GM18870 (cell line): ENCODE measurements around the gene RTCB.
A peak's percentile ranks its signal among the peaks of the same experiment; 100 is the strongest.

Experiments used
- ATAC-seq: cut with Tn5 transposase; IDR thresholded peaks from one replicate; pipeline ENCODE4 v1.9.1; 2021; ENCODE audit warnings: moderate library complexity; ENCODE audit not compliant: unreplicated experiment

The RTCB gene

GRCh38 chr22:32411829-32412592 lies at the start of gene RTCB:
Gene RTCB, minus strand, starts transcription at chr22:32412247. Its CDS starts 91 bp downstream, at chr22:32412156.
- ATAC-seq, result peak; percentile 49

GRCh38 chr22:32457031-32457430 lies 45.0 kb upstream of the RTCB start:
- no peak for ATAC-seq

- no peak for ATAC-seq
Measured at GRCh38 chr22:32448980-32449379, 36.9 kb upstream of the RTCB start.

- ATAC-seq, result no peak
Measured at GRCh38 chr22:32446321-32446720, 34.3 kb upstream of the RTCB start.

- ATAC-seq, result no peak
Measured at GRCh38 chr22:32444068-32444467, 32.0 kb upstream of the RTCB start.

GRCh38 chr22:32430352-32430751 lies 18.3 kb upstream of the RTCB start:
- ATAC-seq, result no peak

- no peak for ATAC-seq
Measured at GRCh38 chr22:32426881-32427280, 14.8 kb upstream of the RTCB start.

- ATAC-seq, result no peak
Measured at GRCh38 chr22:32423664-32424063, 11.6 kb upstream of the RTCB start.

GRCh38 chr22:32422062-32422461 lies 10.0 kb upstream of the RTCB start:
- ATAC-seq, result no peak

- ATAC-seq, result no peak
Measured at GRCh38 chr22:32421484-32421883, 9.4 kb upstream of the RTCB start.

GRCh38 chr22:32417906-32418305 lies 5.9 kb upstream of the RTCB start:
- ATAC-seq, result no peak

GRCh38 chr22:32416556-32417085 lies 4.6 kb upstream of the RTCB start:
- ATAC-seq, result no peak

GRCh38 chr22:32414191-32414590 lies 2.1 kb upstream of the RTCB start:
- no peak for ATAC-seq

- no peak for ATAC-seq
Measured at GRCh38 chr22:32413719-32414118, 1.7 kb upstream of the RTCB start.

GRCh38 chr22:32411402-32411801 lies 645 bp downstream of the RTCB start:
- ATAC-seq, result no peak

GRCh38 chr22:32410459-32410858 lies 1.6 kb downstream of the RTCB start:
- no peak for ATAC-seq

GRCh38 chr22:32409977-32410376 lies 2.1 kb downstream of the RTCB start:
- ATAC-seq, result no peak

- ATAC-seq, result no peak
Measured at GRCh38 chr22:32407936-32408335, 4.1 kb downstream of the RTCB start.

- ATAC-seq, result peak; percentile 41
Measured at GRCh38 chr22:32407312-32407711, 4.7 kb downstream of the RTCB start.

GRCh38 chr22:32404021-32404420 lies 8.0 kb downstream of the RTCB start:
- no peak for ATAC-seq

GRCh38 chr22:32401486-32401885 lies 10.6 kb downstream of the RTCB start:
- ATAC-seq, result no peak

GRCh38 chr22:32396746-32397145 lies 15.3 kb downstream of the RTCB start:
- no peak for ATAC-seq

- no peak for ATAC-seq
Measured at GRCh38 chr22:32396255-32396654, 15.8 kb downstream of the RTCB start.
